Tibial nerve (tissue), 4 donors: ENCODE results near the gene FLRT2. TPM values are rescaled to one million over a fixed set of nuclear protein-coding genes. Genes with fewer than 3 reads are reported as not detected.
A peak's percentile ranks its signal among the peaks of the same experiment; 100 is the strongest.

ENCODE experiments used
- DNase-seq, 2 donors: peaks; one replicate each; pipeline ENCODE4 v3.0.0-alpha.2; 2019; ENCODE audit warnings: low spot score in 2 of 2
- H3K27ac ChIP-seq, 4 donors: fragments of 200-600 bp; sonication (generic) in 3 of 4; one replicate each; pipeline ENCODE4 v1.5.1; 2017 to 2019; ENCODE audit warnings: mild to moderate bottlenecking in 1 of 4
- H3K27me3 ChIP-seq, 2 donors: fragments of 200-600 bp; sonication (generic) in 1 of 2; one replicate each; pipeline versions ENCODE4 v1.5.1 to v1.6.0; 2017 to 2019
- H3K36me3 ChIP-seq, 3 donors: fragments of 200-600 bp; sonication (generic); one replicate each; pipeline ENCODE4 v1.5.1; 2018 to 2019
- H3K4me1 ChIP-seq, 4 donors: fragments of 200-600 bp; sonication (generic) in 3 of 4; one replicate each; pipeline ENCODE4 v1.5.1; 2017 to 2019
- H3K4me3 ChIP-seq, 4 donors: fragments of 200-600 bp; sonication (generic) in 3 of 4; one replicate each; pipeline ENCODE4 v1.5.1; 2017 to 2019; ENCODE audit warnings: mild to moderate bottlenecking in 1 of 4, moderate library complexity in 1 of 4
- H3K9me3 ChIP-seq, 4 donors: fragments of 200-600 bp; sonication (generic) in 3 of 4; one replicate each; pipeline ENCODE4 v1.5.1; 2017 to 2019
- EP300 ChIP-seq, 2 donors: sonication (generic); formaldehyde crosslinking; IDR thresholded peaks; one replicate each; pipeline ENCODE4 v1.6.1; 2017; ENCODE audit warnings: antibody characterized with exemption in 2 of 2, mild to moderate bottlenecking in 1 of 2
- POLR2A ChIP-seq, 2 donors: fragments of 450-650 bp; IDR thresholded peaks; one replicate each; pipeline ENCODE4 v1.6.1; 2017; ENCODE audit warnings: antibody characterized with exemption in 2 of 2, mild to moderate bottlenecking in 2 of 2, moderate library complexity in 2 of 2
- WGBS, 2 donors: methylation state at CpG; one replicate each; pipeline ENCODE4 v1.1.5; 2018; 5-methylcytosine and 5-hydroxymethylcytosine counted together
- total RNA-seq, 4 donors: library from RNA; depleted of rRNA; stranded (reverse); fragments of >200 nt; gene quantifications; one replicate each; pipeline ENCODE4 v1.1.0, GENCODE V29; 2016
- TF ChIP-seq, protein P1 (sequence below), 5 experiments: fragments of 200-600 bp in 3 of 5; fragments of 450-650 bp in 2 of 5; sonication (generic) in 3 of 5; IDR thresholded peaks; one replicate each; pipeline ENCODE4 v1.5.1; 2016 to 2019; ENCODE audit warnings: antibody characterized with exemption in 5 of 5, mild to moderate bottlenecking in 3 of 5, moderate library complexity in 2 of 5

Gene FLRT2
- total RNA-seq, 4 donors from 2014 or later, result 26.4 to 109 (median 71.6) TPM

DNA sequence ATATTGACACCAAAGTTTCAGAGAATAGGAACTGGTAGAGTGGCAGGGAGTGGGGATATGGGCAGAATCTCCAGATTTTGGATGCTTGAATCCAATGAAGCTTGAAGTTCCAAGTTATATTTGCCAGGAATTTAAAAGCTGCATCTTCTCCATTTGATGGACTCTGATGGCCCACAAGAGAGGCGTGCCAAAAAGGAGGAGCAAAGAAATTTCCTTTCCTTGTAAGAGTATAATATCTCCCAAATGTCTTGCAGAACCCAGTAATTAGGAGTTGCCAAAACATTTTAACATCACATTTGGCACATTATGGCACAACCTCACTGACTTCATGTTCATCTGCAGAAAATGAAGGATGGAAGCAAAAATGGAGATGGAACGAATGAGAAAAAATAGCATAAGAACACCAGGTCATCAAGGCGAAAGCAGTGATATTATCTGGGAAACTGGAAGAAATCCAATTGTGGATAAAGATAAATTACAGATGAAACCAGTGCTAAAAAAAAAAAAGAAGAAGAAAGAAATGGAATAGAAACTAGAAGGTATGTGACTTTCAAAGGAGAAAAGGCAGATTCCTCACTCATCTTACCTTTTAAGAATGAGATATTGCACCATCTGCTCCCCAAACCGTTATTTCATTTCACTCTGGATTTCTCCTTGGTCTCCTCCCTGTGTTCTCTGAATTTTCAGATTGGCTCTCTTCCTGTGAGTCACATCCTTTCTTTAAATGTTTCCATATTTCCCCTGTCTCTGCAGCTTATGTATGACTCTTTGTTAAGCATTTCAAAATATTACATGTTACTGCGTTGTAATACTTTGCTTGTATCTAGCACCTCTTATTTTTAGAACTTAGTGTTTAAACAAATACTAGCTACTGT is 13.5 kb upstream of the FLRT2 start:
- DNase-seq, result no peak
- H3K9me3 ChIP-seq, result no peaks in the 10 kb centered on the region
- no peaks in the 10 kb centered on the region for H3K36me3 ChIP-seq
- no peaks in the 10 kb centered on the region for H3K27me3 ChIP-seq
- TF ChIP-seq POLR2A (IDR thresholded peaks at IDR 0.05) (no peak), EP300 (IDR thresholded peaks at IDR 0.05) (no peak)
- TF ChIP-seq, protein P1, sequence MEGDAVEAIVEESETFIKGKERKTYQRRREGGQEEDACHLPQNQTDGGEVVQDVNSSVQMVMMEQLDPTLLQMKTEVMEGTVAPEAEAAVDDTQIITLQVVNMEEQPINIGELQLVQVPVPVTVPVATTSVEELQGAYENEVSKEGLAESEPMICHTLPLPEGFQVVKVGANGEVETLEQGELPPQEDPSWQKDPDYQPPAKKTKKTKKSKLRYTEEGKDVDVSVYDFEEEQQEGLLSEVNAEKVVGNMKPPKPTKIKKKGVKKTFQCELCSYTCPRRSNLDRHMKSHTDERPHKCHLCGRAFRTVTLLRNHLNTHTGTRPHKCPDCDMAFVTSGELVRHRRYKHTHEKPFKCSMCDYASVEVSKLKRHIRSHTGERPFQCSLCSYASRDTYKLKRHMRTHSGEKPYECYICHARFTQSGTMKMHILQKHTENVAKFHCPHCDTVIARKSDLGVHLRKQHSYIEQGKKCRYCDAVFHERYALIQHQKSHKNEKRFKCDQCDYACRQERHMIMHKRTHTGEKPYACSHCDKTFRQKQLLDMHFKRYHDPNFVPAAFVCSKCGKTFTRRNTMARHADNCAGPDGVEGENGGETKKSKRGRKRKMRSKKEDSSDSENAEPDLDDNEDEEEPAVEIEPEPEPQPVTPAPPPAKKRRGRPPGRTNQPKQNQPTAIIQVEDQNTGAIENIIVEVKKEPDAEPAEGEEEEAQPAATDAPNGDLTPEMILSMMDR (IDR thresholded peaks at IDR 0.05), result no peak
- H3K4me3 ChIP-seq, result no peak overlapping the region
- no peak overlapping the region for H3K27ac ChIP-seq
- 55 to 57% methylated on average over 5 of the region's 5 CpGs for WGBS, 2 donors
- H3K4me1 ChIP-seq, result no peaks in the 10 kb centered on the region

DNA sequence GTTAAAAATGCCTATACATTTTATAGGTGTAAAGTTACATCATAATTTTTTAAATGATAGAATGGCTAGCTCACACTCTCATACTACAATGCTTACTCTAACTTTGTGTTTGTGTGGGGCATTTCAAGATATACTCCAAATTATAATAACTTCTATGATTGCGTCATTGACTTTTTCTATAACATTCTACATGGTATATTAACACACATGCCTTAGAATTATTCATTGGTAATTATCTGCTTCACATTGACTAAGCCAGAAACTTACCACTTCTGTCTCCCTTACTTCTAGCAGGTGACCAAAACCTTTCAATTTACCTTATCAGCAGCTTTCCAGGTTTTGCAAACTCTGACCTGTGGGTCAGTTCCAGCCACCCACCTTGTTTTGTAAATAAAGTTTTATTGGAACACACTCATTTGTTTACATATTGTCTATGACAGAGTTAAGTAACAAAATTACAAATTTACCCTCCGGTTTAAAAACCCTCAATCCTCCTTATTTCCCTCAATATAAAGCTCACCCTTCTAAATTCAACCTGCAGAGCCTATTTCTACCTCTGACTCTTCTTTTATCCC is 12.7 kb upstream of the FLRT2 start:
- DNase-seq, result no peak
- WGBS, 2 donors, result 93 to 94% methylated on average over 2 of the region's 2 CpGs
- H3K36me3 ChIP-seq, result no peaks in the 10 kb centered on the region
- H3K4me3 ChIP-seq, result no peak overlapping the region
- no peaks in the 10 kb centered on the region for H3K4me1 ChIP-seq
- H3K27me3 ChIP-seq, result no peaks in the 10 kb centered on the region
- TF ChIP-seq, protein P1 (IDR thresholded peaks at IDR 0.05), result no peak
- TF ChIP-seq POLR2A (IDR thresholded peaks at IDR 0.05), result no peak
- TF ChIP-seq EP300 (IDR thresholded peaks at IDR 0.05), result no peak
- no peak overlapping the region for H3K27ac ChIP-seq
- H3K9me3 ChIP-seq, result no peaks in the 10 kb centered on the region

DNA sequence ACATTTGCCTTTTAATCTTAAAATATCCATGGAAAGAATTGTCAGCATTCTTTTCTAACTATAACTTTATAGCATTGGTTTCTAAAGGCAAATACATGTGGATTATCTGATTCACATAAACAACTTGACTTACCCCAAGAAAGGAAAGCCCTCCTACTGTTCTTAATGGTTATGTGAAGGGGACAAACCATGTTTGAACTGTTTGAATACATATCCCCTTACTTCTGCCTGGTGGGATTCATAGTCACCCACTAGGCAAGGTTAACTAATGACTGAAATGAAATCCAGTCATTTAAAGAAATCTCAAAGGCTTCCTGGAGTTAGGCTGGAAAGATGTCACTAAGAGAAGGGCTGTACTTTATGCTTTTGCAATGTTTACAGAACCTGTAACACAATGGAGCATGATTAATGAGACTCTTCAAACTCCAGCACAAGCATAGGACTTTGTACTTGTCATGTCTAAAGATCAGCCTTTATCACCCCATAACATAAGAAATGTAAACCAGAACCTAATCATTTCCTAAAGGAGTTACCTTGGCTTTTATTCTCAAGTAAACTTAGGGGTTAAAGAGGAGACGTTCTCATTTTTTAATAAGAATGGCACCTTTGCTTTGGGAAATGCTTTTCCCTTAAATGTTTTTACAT is 10.2 kb upstream of the FLRT2 start:
- TF ChIP-seq EP300 (IDR thresholded peaks at IDR 0.05), result no peak
- no peak for TF ChIP-seq POLR2A (IDR thresholded peaks at IDR 0.05)
- TF ChIP-seq, protein P1 (IDR thresholded peaks at IDR 0.05), result no peak
- Histone ChIP-seq H3K4me3 (no peak overlapping the region), H3K27me3 (no peaks in the 10 kb centered on the region), H3K9me3 (no peaks in the 10 kb centered on the region), H3K27ac (no peak overlapping the region), H3K36me3 (no peaks in the 10 kb centered on the region), H3K4me1 (peaks cover 0 to 5% (median 0%) of the 10 kb centered on the region in 4 donors)
- no peak for DNase-seq
- 91% methylated on average over 1 of the region's 1 CpG for WGBS, 2 donors

- H3K9me3 ChIP-seq, result no peaks in the 10 kb centered on the region
- no peak overlapping the region for H3K27ac ChIP-seq
- no peak for DNase-seq
- no peaks in the 10 kb centered on the region for H3K36me3 ChIP-seq
- TF ChIP-seq POLR2A (IDR thresholded peaks at IDR 0.05) (no peak), EP300 (IDR thresholded peaks at IDR 0.05) (no peak)
- TF ChIP-seq, protein P1 (IDR thresholded peaks at IDR 0.05), result no peak
- peaks cover 0 to 5% (median 0%) of the 10 kb centered on the region in 4 donors for H3K4me1 ChIP-seq
- WGBS, 2 donors, result 76 to 78% methylated on average over 4 of the region's 4 CpGs
- H3K4me3 ChIP-seq, result no peak overlapping the region
- no peaks in the 10 kb centered on the region for H3K27me3 ChIP-seq
Observed at GRCh38 chr14:85520581-85520980, 9.4 kb upstream of the FLRT2 start.

GRCh38 chr14:85523624-85524023 is 6.3 kb upstream of the FLRT2 start:
- Histone ChIP-seq H3K36me3 (no peaks in the 10 kb centered on the region), H3K4me3 (no peak overlapping the region), H3K9me3 (no peaks in the 10 kb centered on the region), H3K27ac (peak overlapping the region in 1 of 4 donors; percentile 24), H3K27me3 (no peaks in the 10 kb centered on the region), H3K4me1 (peaks cover 0 to 18% (median 0%) of the 10 kb centered on the region in 4 donors)
- no peak for TF ChIP-seq POLR2A (IDR thresholded peaks at IDR 0.05)
- TF ChIP-seq, protein P1 (IDR thresholded peaks at IDR 0.05), result no peak
- TF ChIP-seq EP300 (IDR thresholded peaks at IDR 0.05), result no peak
- no peak for DNase-seq
- 46 to 56% methylated on average over 2 of the region's 2 CpGs for WGBS, 2 donors
